Astrocyte of the spinal cord (primary cell): ENCODE data around the gene IQCB1.

Source experiments
- DNase-seq: peaks from one replicate; pipeline ENCODE4 v3.0.0; 2011; ENCODE audit warnings: low read depth, low spot score
- H3K4me3 ChIP-seq: 2 replicates; pipeline ENCODE4 v1.5.1; 2011; ENCODE audit warnings: low read depth, mild to moderate bottlenecking, low read length, moderate library complexity
- CTCF ChIP-seq: IDR thresholded peaks from 2 replicates; pipeline ENCODE4 v1.5.1; 2012; ENCODE audit warnings: low read depth, mild to moderate bottlenecking, low read length, inconsistent platforms
- in situ Hi-C: cut with HindIII; loops from 2 replicates; pipeline ENCODE4 v1.10.0; 2017; ENCODE audit warnings: low sequenced_read_pairs

IQCB1 gene

GRCh38 chr3:121736112-121736511 is 98.7 kb downstream of the IQCB1 start:
- TF ChIP-seq CTCF, result no peak
- H3K4me3 ChIP-seq, result no peak overlapping the region
- peak; percentile 25 for DNase-seq
- in situ Hi-C loops, result no loop called here

GRCh38 chr3:121735047-121735696 is 99.7 kb downstream of the IQCB1 start:
- no peak for TF ChIP-seq CTCF
- in situ Hi-C loops, result no loop called here

GRCh38 chr3:121730940-121731687 is 103.7 kb downstream of the IQCB1 start:
- no peak for TF ChIP-seq CTCF
- in situ Hi-C loops, result no loop called here
- DNase-seq, result no peak
- H3K4me3 ChIP-seq, result no peak overlapping the region

More at GRCh38 chr3:121735047-121735696, 99.7 kb downstream of the IQCB1 start:
- no peak for DNase-seq
- no peak overlapping the region for H3K4me3 ChIP-seq

DNA sequence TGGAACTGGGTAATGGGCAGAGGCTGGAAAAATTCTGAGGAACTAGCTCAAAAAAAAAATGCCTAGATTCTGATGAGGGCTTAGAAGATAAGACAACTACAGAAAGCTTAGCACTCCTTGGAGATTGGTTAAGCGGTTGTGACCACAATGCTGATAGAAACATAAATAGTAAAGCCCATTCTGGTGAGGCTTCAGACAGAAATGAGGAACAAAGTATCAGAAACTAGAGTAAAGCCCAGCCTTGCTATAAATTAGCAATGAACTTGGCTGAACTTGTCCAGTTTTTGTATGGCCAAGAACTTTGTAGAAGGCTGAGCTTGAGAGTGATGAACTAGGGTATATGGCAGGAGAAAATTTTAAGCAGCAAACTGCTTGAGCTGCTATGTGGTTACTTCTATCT is 110.7 kb downstream of the IQCB1 start:
- in situ Hi-C loops, result no loop called here
- DNase-seq, result no peak
- H3K4me3 ChIP-seq, result no peak overlapping the region
- TF ChIP-seq CTCF, result no peak

- TF ChIP-seq CTCF, result no peak
- in situ Hi-C loops, result no loop called here
- H3K4me3 ChIP-seq, result no peak overlapping the region
- DNase-seq, result no peak
Measured at GRCh38 chr3:121723485-121723884, 111.4 kb downstream of the IQCB1 start.

GRCh38 chr3:121722411-121722810 is 112.4 kb downstream of the IQCB1 start:
- DNase-seq, result no peak
- no peak for TF ChIP-seq CTCF
- in situ Hi-C loops, result no loop called here
- H3K4me3 ChIP-seq, result no peak overlapping the region
